Upper lobe of left lung (tissue), 4 donors: Measurements from ENCODE around the gene AK1.

Experiments used
- POLR2AphosphoS5 ChIP-seq, 2 donors: sonication (generic); formaldehyde crosslinking; IDR thresholded peaks; one replicate each; pipeline ENCODE4 v1.5.1; 2017; ENCODE audit warnings: antibody characterized with exemption in 2 of 2
- TF ChIP-seq, protein P1 (sequence below), 6 experiments: fragments of 450-650 bp in 4 of 6; fragments of 200-600 bp in 2 of 6; sonication (generic) in 2 of 6; IDR thresholded peaks; one replicate each; pipeline ENCODE4 v1.5.1; 2016 to 2019; ENCODE audit warnings: antibody characterized with exemption in 6 of 6

DNA sequence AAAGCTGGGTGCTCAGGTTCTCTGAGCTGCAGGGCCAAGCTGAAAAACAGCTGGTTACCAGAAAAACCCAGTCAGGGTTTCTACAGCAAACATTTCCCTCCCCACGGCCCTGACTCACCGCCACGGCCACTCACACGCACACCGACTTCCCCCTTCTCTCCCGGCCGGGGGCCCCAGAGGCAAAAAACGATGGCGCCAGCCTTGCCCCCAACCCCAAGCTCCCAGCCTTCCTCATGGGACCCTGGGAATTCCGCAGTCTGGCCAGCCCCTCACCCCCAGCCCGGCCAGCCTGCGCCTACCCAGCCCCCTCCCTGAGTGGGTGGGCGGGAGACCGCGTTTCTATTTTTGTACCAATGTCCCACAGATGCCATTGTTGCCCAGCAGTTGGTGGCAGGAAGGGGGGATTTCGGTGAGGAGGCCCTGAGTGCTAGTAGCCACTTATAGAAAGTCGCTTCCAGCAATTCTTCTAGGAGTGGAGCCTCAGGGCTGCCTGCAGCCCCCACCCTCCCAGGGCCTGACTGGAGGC lies 41.4 kb downstream of the AK1 start:
- TF ChIP-seq, protein P1, sequence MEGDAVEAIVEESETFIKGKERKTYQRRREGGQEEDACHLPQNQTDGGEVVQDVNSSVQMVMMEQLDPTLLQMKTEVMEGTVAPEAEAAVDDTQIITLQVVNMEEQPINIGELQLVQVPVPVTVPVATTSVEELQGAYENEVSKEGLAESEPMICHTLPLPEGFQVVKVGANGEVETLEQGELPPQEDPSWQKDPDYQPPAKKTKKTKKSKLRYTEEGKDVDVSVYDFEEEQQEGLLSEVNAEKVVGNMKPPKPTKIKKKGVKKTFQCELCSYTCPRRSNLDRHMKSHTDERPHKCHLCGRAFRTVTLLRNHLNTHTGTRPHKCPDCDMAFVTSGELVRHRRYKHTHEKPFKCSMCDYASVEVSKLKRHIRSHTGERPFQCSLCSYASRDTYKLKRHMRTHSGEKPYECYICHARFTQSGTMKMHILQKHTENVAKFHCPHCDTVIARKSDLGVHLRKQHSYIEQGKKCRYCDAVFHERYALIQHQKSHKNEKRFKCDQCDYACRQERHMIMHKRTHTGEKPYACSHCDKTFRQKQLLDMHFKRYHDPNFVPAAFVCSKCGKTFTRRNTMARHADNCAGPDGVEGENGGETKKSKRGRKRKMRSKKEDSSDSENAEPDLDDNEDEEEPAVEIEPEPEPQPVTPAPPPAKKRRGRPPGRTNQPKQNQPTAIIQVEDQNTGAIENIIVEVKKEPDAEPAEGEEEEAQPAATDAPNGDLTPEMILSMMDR (IDR thresholded peaks at IDR 0.05), result no peak
- TF ChIP-seq POLR2AphosphoS5 (IDR thresholded peaks at IDR 0.05), result no peak
